ENCODE data around the gene DSE.

Gene DSE

DNA sequence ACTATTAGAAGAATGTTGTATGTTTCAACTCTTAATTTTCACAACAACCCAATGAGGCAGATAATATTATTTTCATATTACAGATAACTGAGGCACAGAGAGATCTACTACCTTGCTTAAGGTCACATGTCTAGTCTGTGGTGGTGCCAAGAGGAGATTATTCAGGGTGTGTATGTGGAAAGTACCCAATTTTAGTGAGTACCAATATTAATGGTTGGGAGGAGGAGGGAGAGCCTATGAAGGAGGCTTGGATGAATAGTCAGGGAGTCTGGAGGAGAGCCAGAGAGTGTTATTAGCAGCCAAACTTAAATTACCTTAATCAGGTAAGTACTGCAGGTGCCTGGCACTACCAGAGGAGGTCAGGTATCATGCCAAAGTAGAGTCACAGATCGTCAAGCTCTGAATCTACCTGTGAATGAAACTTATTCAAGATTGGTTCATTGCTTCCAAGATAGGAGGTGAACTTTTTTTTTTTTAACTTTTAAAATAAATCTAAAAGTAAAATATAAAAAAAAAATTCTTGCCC, 79.5 kb downstream of the DSE start:
- TF ChIP-seq TAF1 (IDR thresholded peaks at IDR 0.05; ENCODE audit: borderline replicate concordance, insufficient read depth, low read length) (no peak), FOXP2 (optimal IDR thresholded peaks at IDR 0.05; ENCODE audit: borderline replicate concordance, extremely low read depth, extremely low read length, insufficient read depth) (no peak), POLR2AphosphoS5 (IDR thresholded peaks at IDR 0.05; ENCODE audit: low read depth, low read length) (no peak), SIN3A (IDR thresholded peaks at IDR 0.05; ENCODE audit: borderline replicate concordance, insufficient read depth, low read length) (no peak)
- TF ChIP-seq, protein P1, sequence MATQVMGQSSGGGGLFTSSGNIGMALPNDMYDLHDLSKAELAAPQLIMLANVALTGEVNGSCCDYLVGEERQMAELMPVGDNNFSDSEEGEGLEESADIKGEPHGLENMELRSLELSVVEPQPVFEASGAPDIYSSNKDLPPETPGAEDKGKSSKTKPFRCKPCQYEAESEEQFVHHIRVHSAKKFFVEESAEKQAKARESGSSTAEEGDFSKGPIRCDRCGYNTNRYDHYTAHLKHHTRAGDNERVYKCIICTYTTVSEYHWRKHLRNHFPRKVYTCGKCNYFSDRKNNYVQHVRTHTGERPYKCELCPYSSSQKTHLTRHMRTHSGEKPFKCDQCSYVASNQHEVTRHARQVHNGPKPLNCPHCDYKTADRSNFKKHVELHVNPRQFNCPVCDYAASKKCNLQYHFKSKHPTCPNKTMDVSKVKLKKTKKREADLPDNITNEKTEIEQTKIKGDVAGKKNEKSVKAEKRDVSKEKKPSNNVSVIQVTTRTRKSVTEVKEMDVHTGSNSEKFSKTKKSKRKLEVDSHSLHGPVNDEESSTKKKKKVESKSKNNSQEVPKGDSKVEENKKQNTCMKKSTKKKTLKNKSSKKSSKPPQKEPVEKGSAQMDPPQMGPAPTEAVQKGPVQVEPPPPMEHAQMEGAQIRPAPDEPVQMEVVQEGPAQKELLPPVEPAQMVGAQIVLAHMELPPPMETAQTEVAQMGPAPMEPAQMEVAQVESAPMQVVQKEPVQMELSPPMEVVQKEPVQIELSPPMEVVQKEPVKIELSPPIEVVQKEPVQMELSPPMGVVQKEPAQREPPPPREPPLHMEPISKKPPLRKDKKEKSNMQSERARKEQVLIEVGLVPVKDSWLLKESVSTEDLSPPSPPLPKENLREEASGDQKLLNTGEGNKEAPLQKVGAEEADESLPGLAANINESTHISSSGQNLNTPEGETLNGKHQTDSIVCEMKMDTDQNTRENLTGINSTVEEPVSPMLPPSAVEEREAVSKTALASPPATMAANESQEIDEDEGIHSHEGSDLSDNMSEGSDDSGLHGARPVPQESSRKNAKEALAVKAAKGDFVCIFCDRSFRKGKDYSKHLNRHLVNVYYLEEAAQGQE (IDR thresholded peaks at IDR 0.05; ENCODE audit: insufficient read depth in 1 of 2, low read depth in 2 of 2, low read length in 2 of 2): no peak

DNA sequence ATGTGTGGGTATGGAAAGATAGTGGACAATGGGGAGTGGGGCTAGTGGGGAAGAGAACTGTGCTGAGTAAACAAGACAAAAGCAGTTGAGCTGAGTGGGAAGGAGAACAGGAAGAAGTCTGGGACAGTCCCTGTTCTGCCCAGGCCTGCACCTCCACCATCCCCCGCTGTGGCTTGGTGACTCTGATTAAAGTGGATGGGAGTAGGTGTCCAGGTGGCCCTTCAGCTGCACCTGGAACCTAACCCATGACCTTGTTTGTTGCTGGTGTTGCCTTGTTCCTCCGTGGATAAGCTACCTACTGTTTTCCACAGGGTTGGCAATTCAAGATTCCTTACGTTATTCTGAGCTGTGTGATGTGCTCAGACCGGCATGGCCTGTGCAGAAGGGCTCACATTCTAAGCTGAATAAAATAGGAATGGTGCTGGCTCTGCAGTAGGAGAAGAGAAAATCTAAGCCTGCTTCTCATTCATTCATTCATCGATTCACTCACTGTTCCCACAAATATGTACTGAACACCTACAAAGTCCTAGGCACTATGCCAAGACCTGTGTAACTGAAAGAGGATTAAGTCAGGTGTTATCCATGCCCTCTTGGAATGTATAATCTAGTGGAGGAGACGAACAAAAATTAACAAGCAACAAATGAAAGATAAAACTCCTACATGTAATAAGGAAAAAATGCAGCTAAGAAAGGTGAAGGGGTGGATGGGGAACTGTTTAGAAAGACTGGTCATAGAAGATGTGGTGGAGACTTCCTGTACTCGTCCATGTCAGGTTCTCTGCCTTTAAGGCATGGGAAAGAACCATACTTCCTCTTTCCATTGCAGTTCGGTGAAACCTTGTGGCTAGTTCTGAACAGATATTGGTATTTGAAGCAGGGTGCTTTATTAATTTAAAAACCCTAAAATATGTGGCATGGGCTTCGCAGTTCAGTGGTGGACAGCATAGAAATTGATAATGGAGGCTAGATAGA, 80.3 kb downstream of the DSE start:
- no peak for TF ChIP-seq SIN3A (IDR thresholded peaks at IDR 0.05; ENCODE audit: borderline replicate concordance, insufficient read depth, low read length)
- TF ChIP-seq TAF1 (IDR thresholded peaks at IDR 0.05; ENCODE audit: borderline replicate concordance, insufficient read depth, low read length): no peak
- TF ChIP-seq, protein P1 (IDR thresholded peaks at IDR 0.05; ENCODE audit: insufficient read depth in 1 of 2, low read depth in 2 of 2, low read length in 2 of 2): no peak
- no peak for TF ChIP-seq FOXP2 (optimal IDR thresholded peaks at IDR 0.05; ENCODE audit: borderline replicate concordance, extremely low read depth, extremely low read length, insufficient read depth)
- no peak for TF ChIP-seq POLR2AphosphoS5 (IDR thresholded peaks at IDR 0.05; ENCODE audit: low read depth, low read length)

- TF ChIP-seq FOXP2 (optimal IDR thresholded peaks at IDR 0.05; ENCODE audit: borderline replicate concordance, extremely low read depth, extremely low read length, insufficient read depth) (no peak), POLR2AphosphoS5 (IDR thresholded peaks at IDR 0.05; ENCODE audit: low read depth, low read length) (no peak), TAF1 (IDR thresholded peaks at IDR 0.05; ENCODE audit: borderline replicate concordance, insufficient read depth, low read length) (no peak), SIN3A (IDR thresholded peaks at IDR 0.05; ENCODE audit: borderline replicate concordance, insufficient read depth, low read length) (no peak)
- TF ChIP-seq, protein P1 (IDR thresholded peaks at IDR 0.05; ENCODE audit: insufficient read depth in 1 of 2, low read depth in 2 of 2, low read length in 2 of 2): no peak
These were observed 81.2 kb downstream of the DSE start for GRCh38 chr6:116451916-116452315.

DNA sequence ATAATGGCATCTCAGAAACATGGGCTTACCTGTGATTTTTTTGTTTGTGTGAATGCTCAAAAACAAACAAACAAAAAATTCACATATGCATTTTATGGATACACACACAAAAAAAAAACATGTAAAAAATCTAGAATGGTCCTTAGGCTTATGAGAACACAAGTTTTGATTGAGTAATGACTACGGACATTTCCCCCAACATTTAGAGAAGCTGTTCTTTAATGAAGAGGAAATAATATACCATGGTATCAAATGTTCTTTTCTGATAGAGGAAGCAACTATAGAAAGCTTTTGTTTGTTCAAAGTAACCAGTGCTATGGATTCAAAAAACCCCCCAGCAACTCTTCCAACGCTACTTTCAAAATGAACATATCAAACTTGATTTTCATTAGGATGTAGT, 81.8 kb downstream of the DSE start:
- TF ChIP-seq TAF1 (IDR thresholded peaks at IDR 0.05; ENCODE audit: borderline replicate concordance, insufficient read depth, low read length): no peak
- TF ChIP-seq POLR2AphosphoS5 (IDR thresholded peaks at IDR 0.05; ENCODE audit: low read depth, low read length): no peak
- TF ChIP-seq FOXP2 (optimal IDR thresholded peaks at IDR 0.05; ENCODE audit: borderline replicate concordance, extremely low read depth, extremely low read length, insufficient read depth): no peak
- TF ChIP-seq SIN3A (IDR thresholded peaks at IDR 0.05; ENCODE audit: borderline replicate concordance, insufficient read depth, low read length): no peak
- TF ChIP-seq, protein P1 (IDR thresholded peaks at IDR 0.05; ENCODE audit: insufficient read depth in 1 of 2, low read depth in 2 of 2, low read length in 2 of 2): no peak
